Islet of Langerhans (tissue), 1 donor: ENCODE results near the gene CCDC86.

Experiments used
- FAIRE-seq: peaks from one replicate; lab custom pipeline; 2011; peaks lifted over from hg19 to GRCh38; lab: Jason Lieb, UNC

The CCDC86 gene

GRCh38 chr11:60868682-60869450, 27.0 kb downstream of the CCDC86 start:
- no peak for FAIRE-seq

- FAIRE-seq: no peak
These were observed 27.5 kb downstream of the CCDC86 start for GRCh38 chr11:60869451-60869825.

GRCh38 chr11:60870276-60870675, 28.4 kb downstream of the CCDC86 start:
- FAIRE-seq: peak; percentile 82

- FAIRE-seq: no peak
These were observed 28.9 kb downstream of the CCDC86 start for GRCh38 chr11:60870733-60871377.

GRCh38 chr11:60871378-60872061, 29.6 kb downstream of the CCDC86 start:
- no peak for FAIRE-seq

- FAIRE-seq: no peak
These were observed 30.4 kb downstream of the CCDC86 start for GRCh38 chr11:60872124-60872960.

- FAIRE-seq: no peak
These were observed 31.1 kb downstream of the CCDC86 start for GRCh38 chr11:60872961-60873524.

- no peak for FAIRE-seq
These were observed 31.6 kb downstream of the CCDC86 start for GRCh38 chr11:60873533-60873932.

- no peak for FAIRE-seq
These were observed 32.8 kb downstream of the CCDC86 start for GRCh38 chr11:60874421-60875365.

- FAIRE-seq: no peak
These were observed 33.7 kb downstream of the CCDC86 start for GRCh38 chr11:60875366-60876167.

GRCh38 chr11:60876168-60876485, 34.2 kb downstream of the CCDC86 start:
- FAIRE-seq: no peak

- FAIRE-seq: peak; percentile 45
These were observed 36.6 kb downstream of the CCDC86 start for GRCh38 chr11:60878245-60879101.

GRCh38 chr11:60879104-60879503, 37.2 kb downstream of the CCDC86 start:
- FAIRE-seq: no peak

- FAIRE-seq: no peak
These were observed 38.2 kb downstream of the CCDC86 start for GRCh38 chr11:60879971-60880588.

GRCh38 chr11:60880643-60881282, 38.9 kb downstream of the CCDC86 start:
- FAIRE-seq: no peak

- FAIRE-seq: no peak
These were observed 45.6 kb downstream of the CCDC86 start for GRCh38 chr11:60887556-60887955.

- no peak for FAIRE-seq
These were observed 48.0 kb downstream of the CCDC86 start for GRCh38 chr11:60889869-60890311.

- no peak for FAIRE-seq
These were observed 48.8 kb downstream of the CCDC86 start for GRCh38 chr11:60890696-60891095.
